K562 (cell line): ENCODE data around the gene COQ8B. TPM values are rescaled to one million over a fixed set of nuclear protein-coding genes. Genes with fewer than 3 reads are reported as not detected.

Experiments
- ASH1L ChIP-seq: fragments of 450-650 bp; IDR thresholded peaks from 2 replicates; pipeline ENCODE4 v1.6.1; 2018; ENCODE audit warnings: borderline replicate concordance, mild to moderate bottlenecking, low read depth; ENCODE audit not compliant: partially characterized antibody
- CBX1 ChIP-seq: sonication (generic); IDR thresholded peaks from 2 replicates; pipeline ENCODE4 v1.6.1; 2016; ENCODE audit warnings: antibody characterized with exemption, low read depth, mild to moderate bottlenecking
- CREB1 ChIP-seq, 2 experiments: sonication (generic) in 1 of 2; formaldehyde crosslinking in 1 of 2; IDR thresholded peaks; 2 replicates each; pipeline versions ENCODE4 v1.6.1 to v1.8.0; 2012 to 2022; ENCODE audit warnings: inconsistent platforms in 1 of 2, mild to moderate bottlenecking in 1 of 2, missing genetic modification reagents in 1 of 2, moderate library complexity in 1 of 2
- ERF ChIP-seq: fragments of 450-650 bp; formaldehyde crosslinking; IDR thresholded peaks from 2 replicates; pipeline ENCODE4 v1.4.0; 2020; ENCODE audit warnings: mild to moderate bottlenecking, mixed read lengths
- HCFC1 ChIP-seq: IDR thresholded peaks from 2 replicates; pipeline ENCODE4 v1.6.1; 2012; ENCODE audit warnings: low read depth, low read length, improper control_type of control experiment
- KDM4B ChIP-seq, 2 experiments: fragments of 450-650 bp in 1 of 2; sonication (generic) in 1 of 2; IDR thresholded peaks; 2 replicates each; pipeline ENCODE4 v1.6.1; 2016 to 2017; ENCODE audit warnings: borderline replicate concordance in 2 of 2, antibody characterized with exemption in 1 of 2, low read depth in 1 of 2, mild to moderate bottlenecking in 1 of 2
- KLF10 ChIP-seq: fragments of 250-450 bp; sonication (Bioruptor Pico); IDR thresholded peaks from 2 replicates; pipeline ENCODE4 v1.6.1; 2021; ENCODE audit warnings: matching md5 sums
- MAFG ChIP-seq: fragments of 450-650 bp; conservative IDR thresholded peaks from 2 replicates; pipeline ENCODE4 v1.6.1; 2016; ENCODE audit warnings: missing genetic modification characterization, missing compliant biosample characterization
- MBD2 ChIP-seq: sonication (generic); IDR thresholded peaks from 2 replicates; pipeline ENCODE4 v1.6.1; 2016; ENCODE audit warnings: low read depth, borderline replicate concordance
- PREB ChIP-seq: sonication (generic); formaldehyde crosslinking; IDR thresholded peaks from 2 replicates; pipeline ENCODE4 v1.8.1; 2023; ENCODE audit warnings: mild to moderate bottlenecking, missing genetic modification reagents
- PURB ChIP-seq: sonication (generic); formaldehyde crosslinking; IDR thresholded peaks from 2 replicates; pipeline ENCODE4 v1.9.0; 2021; ENCODE audit warnings: low read depth, mild to moderate bottlenecking, missing genetic modification reagents
- RBM25 ChIP-seq: fragments of 200-400 bp; formaldehyde crosslinking; IDR thresholded peaks from 2 replicates; pipeline ENCODE4 v1.6.1; 2018; ENCODE audit warnings: low read length, low read depth, moderate library complexity; ENCODE audit not compliant: severe bottlenecking
- RFX7 ChIP-seq: fragments of 250-450 bp; sonication (Bioruptor Pico); IDR thresholded peaks from 2 replicates; pipeline ENCODE4 v1.5.1; 2021; ENCODE audit warnings: mild to moderate bottlenecking
- SMAD2 ChIP-seq: fragments of 150-350 bp; IDR thresholded peaks from 2 replicates; pipeline ENCODE4 v1.6.1; 2014; ENCODE audit warnings: low read depth, mild to moderate bottlenecking, low read length
- TAF15 ChIP-seq: fragments of 200-400 bp; formaldehyde crosslinking; IDR thresholded peaks from 2 replicates; pipeline ENCODE4 v1.6.1; 2017; ENCODE audit warnings: mild to moderate bottlenecking, low read depth, low read length, moderate library complexity
- YY1 ChIP-seq, 3 experiments: IDR thresholded peaks; 2 replicates each; pipeline ENCODE4 v1.6.1; 2011; ENCODE audit warnings: low read length in 2 of 3, mild to moderate bottlenecking in 2 of 3, moderate library complexity in 2 of 3, borderline replicate concordance in 1 of 3, control low read depth in 1 of 3, low read depth in 1 of 3; ENCODE audit not compliant: insufficient read depth in 3 of 3, insufficient replicate concordance in 2 of 3, control insufficient read depth in 1 of 3, insufficient read length in 1 of 3; ENCODE audit errors: extremely low read depth in 1 of 3
- ZBTB8A ChIP-seq: fragments of 450-650 bp; IDR thresholded peaks from 2 replicates; pipeline ENCODE4 v1.6.1; 2018; ENCODE audit warnings: mild to moderate bottlenecking, moderate library complexity; ENCODE audit not compliant: partially characterized antibody
- ZC3H8 ChIP-seq: fragments of 450-650 bp; IDR thresholded peaks from 2 replicates; pipeline ENCODE4 v1.6.1; 2017
- ZNF354B ChIP-seq: fragments of 250-450 bp; sonication (Bioruptor Pico); IDR thresholded peaks from 2 replicates; pipeline ENCODE4 v1.4.0; 2020
- ZNF398 ChIP-seq: fragments of 250-450 bp; sonication (Bioruptor Pico); IDR thresholded peaks from 2 replicates; pipeline ENCODE4 v1.8.0; 2021; ENCODE audit warnings: moderate library complexity, mild to moderate bottlenecking, inconsistent platforms
- ZNF445 ChIP-seq: fragments of 250-450 bp; sonication (Bioruptor Pico); IDR thresholded peaks from 2 replicates; pipeline ENCODE4 v1.4.0; 2020; ENCODE audit warnings: low read depth, mild to moderate bottlenecking, moderate library complexity
- ZNF507 ChIP-seq: conservative IDR thresholded peaks from 2 replicates; pipeline ENCODE4 v1.6.1; 2017; ENCODE audit warnings: missing genetic modification characterization, missing compliant biosample characterization
- ZNF583 ChIP-seq: fragments of 250-450 bp; sonication (Bioruptor Pico); IDR thresholded peaks from 2 replicates; pipeline ENCODE4 v1.4.0; 2020
- ZNF589 ChIP-seq: fragments of 200-800 bp; sonication (Bioruptor generic); IDR thresholded peaks from 2 replicates; pipeline ENCODE4 v1.6.1; 2016; ENCODE audit warnings: low read depth, missing genetic modification characterization, missing compliant biosample characterization
- polyA plus RNA-seq, 8 experiments: library from polyadenylated mRNA; depleted of rRNA in 4 of 8; stranded (reverse) in 5 of 8; unstranded in 3 of 8; fragments of >200 nt; fragmentation: Nextera tagmentation in 2 of 8; fragmentation: Illumina TruSeq in 1 of 8; extraction: Ambion mirVana in 2 of 8; extraction: Trizol in 1 of 8; gene quantifications; 2 replicates each; pipeline versions ENCODE4 v1.2.1 to v1.2.3, GENCODE V29; 2011 to 2014; ENCODE audit warnings: inconsistent platforms in 1 of 8, missing spikeins in 1 of 8
- total RNA-seq, 7 experiments: library from RNA; depleted of rRNA in 6 of 7; stranded (reverse); fragments of >200 nt in 6 of 7; fragmentation: Illumina TruSeq in 2 of 7; extraction: Trizol in 2 of 7; gene quantifications; 2 replicates each; pipeline versions ENCODE4 v1.2.1 to v1.2.3, GENCODE V29; 2011 to 2021; ENCODE audit warnings: low replicate concordance in 1 of 7
- TF ChIP-seq, protein P1 (sequence below): sonication (generic); formaldehyde crosslinking; IDR thresholded peaks from 2 replicates; pipeline ENCODE4 v1.8.0; 2022; ENCODE audit warnings: mild to moderate bottlenecking, missing genetic modification reagents

The COQ8B gene
- total and polyA plus RNA-seq, 9 of the 15 experiments (the other 6 are each of a cell fraction or from before 2014, with no cell fraction given), result 0.41 to 32.3 (median 12.9) TPM

DNA sequence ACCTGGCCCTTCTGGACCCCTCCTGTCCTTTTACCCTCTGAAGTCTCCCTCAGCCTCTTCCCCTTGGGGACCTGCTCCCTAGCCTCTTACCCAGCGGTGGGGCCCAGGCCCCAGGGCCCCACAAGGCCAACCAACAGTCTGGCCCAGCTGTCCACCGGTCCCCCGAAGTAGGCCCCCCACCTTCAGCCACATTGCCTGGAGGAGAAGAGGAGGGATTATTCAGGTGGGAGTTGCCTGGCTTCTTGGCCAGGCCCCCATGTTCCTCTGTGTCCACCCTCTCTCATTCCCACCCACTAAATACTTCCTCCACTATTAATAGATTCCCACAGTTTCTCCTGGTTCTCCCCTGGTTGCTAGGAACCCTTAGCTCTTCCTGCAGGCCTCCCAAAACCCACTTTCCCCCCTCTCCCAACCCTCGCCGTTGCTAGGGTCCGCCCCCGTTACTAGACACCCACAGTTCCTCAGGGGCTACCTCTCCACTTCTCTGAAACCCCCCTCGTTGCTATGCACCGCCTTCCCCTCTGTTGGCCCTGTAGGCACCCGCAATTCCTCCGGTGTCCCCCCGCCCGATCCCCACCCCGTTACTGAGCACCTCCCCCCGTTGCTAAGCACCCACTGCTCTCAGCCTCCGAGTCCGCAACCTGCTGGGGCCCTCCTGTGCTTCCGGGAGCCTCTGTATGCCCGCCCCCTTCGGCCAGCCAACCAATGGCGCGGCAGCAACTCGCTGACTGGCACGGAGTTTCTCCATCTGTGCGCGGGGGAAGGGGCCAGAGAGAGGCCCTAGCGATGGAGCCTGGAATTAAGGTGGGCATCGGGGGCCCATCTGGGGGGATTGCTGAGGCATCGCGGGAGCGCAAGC, 2.0 kb downstream of the COQ8B start (continued):
- TF ChIP-seq ZNF398 (CRISPR knock-in tag) (no peak), ZNF583 (CRISPR knock-in tag) (no peak), ZNF589 (no peak), ZC3H8 (no peak), SMAD2 (no peak), PURB (CRISPR knock-in tag) (no peak), ERF (CRISPR knock-in tag) (0 out of 2 replicates have a peak, but pooled peaks have one; percentile 23), RBM25 (peak; percentile 78), MAFG (tag) (no peak), ASH1L (peak; percentile 69), ZNF354B (CRISPR knock-in tag) (no peak), ZBTB8A (no peak), CBX1 (no peak), PREB (CRISPR knock-in tag) (no peak), KLF10 (no peak), HCFC1 (no peak), YY1 (IDR thresholded peaks at IDR 0.05; ENCODE audit: borderline replicate concordance in 1 of 3, control insufficient read depth in 1 of 3, extremely low read depth in 1 of 3, insufficient read depth in 3 of 3, insufficient read length in 1 of 3, insufficient replicate concordance in 2 of 3, low read depth in 1 of 3, low read length in 2 of 3) (no peak), TAF15 (no peak), RFX7 (CRISPR knock-in tag) (no peak), CREB1 (IDR thresholded peaks at IDR 0.05) (no peak), CREB1 (CRISPR knock-in tag; IDR thresholded peaks at IDR 0.05) (peak; percentile 41; the same call in 1 of the 2 replicates), KDM4B (IDR thresholded peaks at IDR 0.05; ENCODE audit: borderline replicate concordance in 2 of 2, low read depth in 1 of 2) (0 out of 4 replicates have a peak, but pooled peaks of 1 of the 2 experiments have one; percentile 36), ZNF507 (tag) (no peak), MBD2 (peak; percentile 78; the same call in 1 of the 2 replicates), ZNF445 (CRISPR knock-in tag) (no peak)
- TF ChIP-seq, protein P1, sequence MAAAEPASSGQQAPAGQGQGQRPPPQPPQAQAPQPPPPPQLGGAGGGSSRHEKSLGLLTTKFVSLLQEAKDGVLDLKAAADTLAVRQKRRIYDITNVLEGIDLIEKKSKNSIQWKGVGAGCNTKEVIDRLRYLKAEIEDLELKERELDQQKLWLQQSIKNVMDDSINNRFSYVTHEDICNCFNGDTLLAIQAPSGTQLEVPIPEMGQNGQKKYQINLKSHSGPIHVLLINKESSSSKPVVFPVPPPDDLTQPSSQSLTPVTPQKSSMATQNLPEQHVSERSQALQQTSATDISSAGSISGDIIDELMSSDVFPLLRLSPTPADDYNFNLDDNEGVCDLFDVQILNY (CRISPR knock-in tag), result no peak
